MCF 10A (cell line): ENCODE data around the gene MPEG1. TPM values are rescaled to one million over a fixed set of nuclear protein-coding genes. Genes with fewer than 3 reads are reported as not detected.

Source experiments
- BruUV-seq: library from RNA; stranded (reverse); fragments of 400-500 nt; replicated peaks from 2 replicates; lab custom pipeline; 2021; lab: Mats Ljungman, UMichigan
- CTCF ChIA-PET: fragments of 300-600 bp; sonication (Branson Sonifier 250); formaldehyde crosslinking; extraction: SDS; loops from one replicate; lab custom pipeline; 2021; ENCODE audit warnings: antibody characterized with exemption, inconsistent platforms; lab: Yijun Ruan, JAX
- POLR2A ChIA-PET: fragments of 300-600, 350-650 bp; sonication (Branson Sonifier 250); formaldehyde crosslinking; extraction: SDS; loops from one replicate; lab custom pipeline; 2020; ENCODE audit warnings: antibody characterized with exemption, inconsistent platforms; lab: Yijun Ruan, JAX
- DNase-seq: peaks from one replicate; pipeline ENCODE4 v3.0.0-alpha.2; 2018; ENCODE audit not compliant: unreplicated experiment
- H3K27ac Mint-ChIP-seq: one replicate; pipeline ENCODE4 v1.8.0; 2022; ENCODE audit warnings: mild to moderate bottlenecking, low read depth, mixed read lengths; ENCODE audit not compliant: unreplicated experiment
- H3K27me3 Mint-ChIP-seq: one replicate; pipeline ENCODE4 v1.8.0; 2022; ENCODE audit warnings: mixed read lengths; ENCODE audit not compliant: insufficient read depth, unreplicated experiment
- H3K36me3 Mint-ChIP-seq: one replicate; pipeline ENCODE4 v1.8.0; 2022; ENCODE audit warnings: mild to moderate bottlenecking, moderate library complexity, mixed read lengths; ENCODE audit not compliant: insufficient read depth, unreplicated experiment
- H3K4me1 Mint-ChIP-seq: one replicate; pipeline ENCODE4 v1.8.0; 2022; ENCODE audit warnings: mixed read lengths; ENCODE audit not compliant: insufficient read depth, unreplicated experiment
- H3K4me3 Mint-ChIP-seq: one replicate; pipeline ENCODE4 v1.8.0; 2022; ENCODE audit warnings: mild to moderate bottlenecking, moderate library complexity, mixed read lengths; ENCODE audit not compliant: unreplicated experiment
- H3K9me3 Mint-ChIP-seq: one replicate; pipeline ENCODE4 v1.8.0; 2022; ENCODE audit warnings: mixed read lengths; ENCODE audit not compliant: unreplicated experiment
- CTCF ChIP-seq: fragments of 200-600 bp; IDR thresholded peaks from one replicate; pipeline ENCODE4 v1.8.0; 2022; ENCODE audit warnings: antibody characterized with exemption, mild to moderate bottlenecking; ENCODE audit not compliant: unreplicated experiment
- intact Hi-C: fragments of 100-400 bp; cut with micrococcal nuclease; formaldehyde crosslinking; loops from 2 replicates; pipeline ENCODE4 v1.14.1; 2022
- total RNA-seq: library from RNA; stranded (reverse); gene quantifications from 2 replicates; pipeline ENCODE4 v1.2.3, GENCODE V29; 2022

Gene MPEG1
- total RNA-seq, 1 experiment from 2014 or later: not detected

DNA sequence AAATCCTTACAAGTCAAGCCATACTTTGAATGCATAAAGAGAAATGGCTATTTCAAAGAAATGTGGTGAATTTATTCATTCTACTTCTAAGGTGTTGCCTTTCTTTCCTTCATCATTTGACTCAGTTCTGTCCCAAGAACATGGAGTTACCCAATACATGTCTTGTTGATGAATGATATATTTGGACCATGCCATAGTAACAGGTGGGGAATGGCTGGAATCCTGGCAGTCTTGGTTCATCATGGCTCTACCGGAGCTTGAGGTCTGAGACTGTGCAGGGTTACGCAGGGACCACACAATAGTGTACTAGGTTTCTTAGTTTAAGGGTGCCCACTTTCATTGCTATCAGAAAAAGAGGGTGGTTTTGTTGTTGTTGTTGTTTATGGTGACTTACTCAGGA lies 40.3 kb upstream of the MPEG1 start:
- CTCF ChIA-PET: no interaction called here
- Mint-ChIP-seq H3K4me1 (peaks cover 15% of the 10 kb centered on the region), H3K9me3 (no peaks in the 10 kb centered on the region), H3K4me3 (no peak overlapping the region), H3K36me3 (no peaks in the 10 kb centered on the region), H3K27me3 (peaks cover 16% of the 10 kb centered on the region), H3K27ac (no peak overlapping the region)
- no peak for DNase-seq
- intact Hi-C loops: no loop called here
- POLR2A ChIA-PET: no interaction called here
- TF ChIP-seq CTCF: no peak
- no TSS peak for BruUV-seq

- DNase-seq: no peak
- BruUV-seq: no TSS peak
- ChIA-PET CTCF (interaction anchor here (1.2 to 1.8 kb wide), 2 partner anchors 16 to 79 kb away, joined by 4 to 5 read pairs; no protein-coding TSS in a partner anchor), POLR2A (no interaction called here)
- Mint-ChIP-seq H3K9me3 (no peaks in the 10 kb centered on the region), H3K27me3 (peaks cover 3% of the 10 kb centered on the region), H3K36me3 (no peaks in the 10 kb centered on the region), H3K4me1 (peaks cover 26% of the 10 kb centered on the region), H3K4me3 (no peak overlapping the region), H3K27ac (no peak overlapping the region)
- intact Hi-C loops: no loop called here
- TF ChIP-seq CTCF: no peak
Measured at GRCh38 chr11:59249535-59249934, 36.8 kb upstream of the MPEG1 start.

- peaks cover 21% of the 10 kb centered on the region for H3K4me1 Mint-ChIP-seq
- ChIA-PET CTCF (interaction anchor here (0.7 to 1.6 kb wide), 5 partner anchors 23 to 182 kb away, joined by 3 to 7 read pairs (median 5); partner anchors contain the start of gene DTX4), POLR2A (no interaction called here)
- no peak for TF ChIP-seq CTCF
- H3K27me3 Mint-ChIP-seq: no peaks in the 10 kb centered on the region
- no peaks in the 10 kb centered on the region for H3K36me3 Mint-ChIP-seq
- intact Hi-C loops: no loop called here
- H3K9me3 Mint-ChIP-seq: no peaks in the 10 kb centered on the region
- no peak overlapping the region for H3K4me3 Mint-ChIP-seq
- H3K27ac Mint-ChIP-seq: no peak overlapping the region
- no TSS peak for BruUV-seq
- DNase-seq: peak; percentile 92
Measured at GRCh38 chr11:59247531-59248227, 35.0 kb upstream of the MPEG1 start.

- CTCF ChIA-PET: no interaction called here
- POLR2A ChIA-PET: no interaction called here
Measured at GRCh38 chr11:59243633-59244032, 30.9 kb upstream of the MPEG1 start.

More at GRCh38 chr11:59243633-59244032, 30.9 kb upstream of the MPEG1 start:
- DNase-seq: no peak
- H3K9me3 Mint-ChIP-seq: peaks cover 7% of the 10 kb centered on the region
- H3K27me3 Mint-ChIP-seq: no peaks in the 10 kb centered on the region
- intact Hi-C loops: no loop called here
- no peak for TF ChIP-seq CTCF
- H3K4me1 Mint-ChIP-seq: peaks cover 18% of the 10 kb centered on the region
- no TSS peak for BruUV-seq
- no peak overlapping the region for H3K4me3 Mint-ChIP-seq
- no peak overlapping the region for H3K27ac Mint-ChIP-seq
- no peaks in the 10 kb centered on the region for H3K36me3 Mint-ChIP-seq
